PC-3 (cell line): Measurements from ENCODE around the gene PRR16. TPM values are rescaled to one million over a fixed set of nuclear protein-coding genes. Genes with fewer than 3 reads are reported as not detected.
A peak's percentile ranks its signal among the peaks of the same experiment; 100 is the strongest.
"Not testable (repeated sequence)": the region's sequence is repeated elsewhere in the genome, so short reads cannot be mapped to it uniquely, and the experiment has no call there.

Source experiments
- ATAC-seq: fragments of 200-7000 bp; cut with Tn5 transposase; 2 replicates; pipeline ENCODE4 v1.9.1; 2020; ENCODE audit warnings: mild to moderate bottlenecking, moderate library complexity
- BruUV-seq: library from RNA; stranded (reverse); fragments of 400-500 nt; replicated peaks from 2 replicates; lab custom pipeline; 2021; lab: Mats Ljungman, UMichigan
- CTCF ChIA-PET: fragments of 300-600 bp; sonication (Branson Sonifier 250); formaldehyde crosslinking; loops from one replicate; lab custom pipeline; 2022; ENCODE audit warnings: antibody characterized with exemption; lab: Charles Lee
- POLR2A ChIA-PET: fragments of 300-600 bp; sonication (Branson Sonifier 250); formaldehyde crosslinking; loops from one replicate; lab custom pipeline; 2022; ENCODE audit warnings: antibody characterized with exemption; ENCODE audit not compliant: unreplicated experiment; lab: Charles Lee
- DNase-seq: peaks from one replicate; pipeline ENCODE4 v3.0.0-alpha.2; 2015
- H2AFZ ChIP-seq: fragments of 300-600 bp; sonication (generic); 2 replicates; pipeline ENCODE4 v1.6.0; 2016; ENCODE audit warnings: antibody characterized with exemption, low read length
- H3F3A ChIP-seq: fragments of 300-600 bp; sonication (generic); one replicate; pipeline ENCODE4 v1.6.0; 2017; ENCODE audit warnings: antibody characterized with exemption, low read length, control low read depth, mild to moderate bottlenecking; ENCODE audit not compliant: unreplicated experiment
- H3K27ac ChIP-seq: fragments of 300-600 bp; sonication (generic); 2 replicates; pipeline ENCODE4 v1.5.1; 2016; ENCODE audit warnings: mild to moderate bottlenecking, low read length
- H3K27me3 ChIP-seq: fragments of 300-600 bp; sonication (generic); 2 replicates; pipeline ENCODE4 v1.6.1; 2016; ENCODE audit warnings: low read length, mixed read lengths
- H3K36me3 ChIP-seq: fragments of 300-600 bp; sonication (generic); 2 replicates; pipeline ENCODE4 v1.6.1; 2016; ENCODE audit warnings: low read depth, mixed run types, low read length, mixed read lengths
- H3K4me1 ChIP-seq: fragments of 300-600 bp; sonication (generic); 2 replicates; pipeline ENCODE4 v1.5.1; 2016; ENCODE audit warnings: low read length; ENCODE audit not compliant: insufficient read depth
- H3K4me2 ChIP-seq: fragments of 300-600 bp; sonication (generic); 2 replicates; pipeline ENCODE4 v1.6.0; 2016; ENCODE audit warnings: low read length
- H3K4me3 ChIP-seq: fragments of 300-600 bp; sonication (generic); 2 replicates; pipeline ENCODE4 v1.5.1; 2016; ENCODE audit warnings: mild to moderate bottlenecking, low read length, mixed read lengths
- H3K79me2 ChIP-seq: fragments of 300-600 bp; sonication (generic); 2 replicates; pipeline ENCODE4 v1.6.1; 2017; ENCODE audit warnings: low read length, mixed read lengths
- H3K9ac ChIP-seq: fragments of 300-600 bp; sonication (generic); 2 replicates; pipeline ENCODE4 v1.6.0; 2016; ENCODE audit warnings: mild to moderate bottlenecking, low read length
- H3K9me2 ChIP-seq: fragments of 300-600 bp; sonication (generic); replicated peaks from 2 replicates; pipeline ENCODE4 v1.6.1; 2016; ENCODE audit warnings: mixed run types, low read length, mixed read lengths
- H3K9me3 ChIP-seq: fragments of 300-600 bp; sonication (generic); 2 replicates; pipeline ENCODE4 v1.6.1; 2016; ENCODE audit warnings: low read length, mixed read lengths
- H4K20me1 ChIP-seq: fragments of 300-600 bp; sonication (generic); 2 replicates; pipeline ENCODE4 v1.6.1; 2016; ENCODE audit warnings: low read length, mixed read lengths
- CTCF ChIP-seq: fragments of 300-600 bp; sonication (generic); conservative IDR thresholded peaks from 2 replicates; pipeline ENCODE4 v1.5.1; 2017; ENCODE audit warnings: antibody characterized with exemption, low read depth, mild to moderate bottlenecking, low read length
- EZH2 ChIP-seq: fragments of 300-600 bp; sonication (generic); IDR thresholded peaks from one replicate; pipeline ENCODE4 v1.6.1; 2017; ENCODE audit warnings: antibody characterized with exemption, mild to moderate bottlenecking, low read length; ENCODE audit not compliant: unreplicated experiment
- EZH2phosphoT487 ChIP-seq: fragments of 300-600 bp; sonication (generic); IDR thresholded peaks from 2 replicates; pipeline ENCODE4 v1.6.1; 2018; ENCODE audit warnings: mild to moderate bottlenecking, antibody characterized with exemption, low read length, borderline replicate concordance
- intact Hi-C: fragments of 100-400 bp; cut with micrococcal nuclease; formaldehyde crosslinking; loops from 2 replicates; pipeline ENCODE4 v1.9.0; 2023
- total RNA-seq: library from RNA; depleted of rRNA; stranded (reverse); fragments of >200 nt; gene quantifications from 2 replicates; pipeline ENCODE4 v1.2.3, GENCODE V29; 2014

Gene PRR16
- total RNA-seq, 1 experiment from 2014 or later = 3.6 TPM

DNA sequence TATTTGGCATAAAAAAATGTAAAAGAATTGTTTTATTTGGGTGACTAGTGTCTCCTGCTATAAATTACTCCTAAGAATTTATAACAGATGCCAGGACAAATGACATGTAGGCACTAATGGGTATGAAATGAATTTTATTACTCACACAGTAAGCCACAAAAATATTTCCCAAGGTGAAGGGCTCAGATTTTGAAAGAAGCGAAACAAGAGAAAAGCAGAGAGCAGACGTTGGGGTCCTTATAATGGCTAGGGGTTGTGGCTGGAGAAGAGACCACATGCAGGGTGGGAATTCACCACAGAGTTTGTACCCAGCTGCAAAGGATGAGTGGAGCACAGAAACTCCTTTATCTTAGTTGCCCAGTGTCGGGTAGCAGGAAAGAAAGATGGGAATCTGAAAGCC lies 45.0 kb upstream of the PRR16 start:
- BruUV-seq = no TSS peak
- Histone ChIP-seq H3K9me3 (no peaks in the 10 kb centered on the region), H3K36me3 (no peaks in the 10 kb centered on the region), H3K9ac (no peak overlapping the region), H3F3A (no peaks in the 10 kb centered on the region), H3K79me2 (no peaks in the 10 kb centered on the region), H3K9me2 (no peaks in the 10 kb centered on the region), H3K27me3 (no peaks in the 10 kb centered on the region), H2AFZ (no peak overlapping the region), H3K4me2 (no peak overlapping the region), H4K20me1 (no peaks in the 10 kb centered on the region), H3K27ac (no peak overlapping the region), H3K4me1 (no peaks in the 10 kb centered on the region), H3K4me3 (no peak overlapping the region)
- peak; percentile 7 for DNase-seq
- no peak for TF ChIP-seq CTCF
- CTCF ChIA-PET = no interaction called here
- POLR2A ChIA-PET = no interaction called here
- intact Hi-C loops = no loop called here
- peak; percentile 27; the same call in 1 of the 2 replicates for ATAC-seq

GRCh38 chr5:120426633-120427275 lies 37.3 kb upstream of the PRR16 start:
- ATAC-seq, H3K27me3 ChIP-seq, H3K79me2 ChIP-seq, H3K4me3 ChIP-seq, H3K9ac ChIP-seq, H3K4me2 ChIP-seq, H4K20me1 ChIP-seq, H3K4me1 ChIP-seq, intact Hi-C loops, H3K27ac ChIP-seq, H3K36me3 ChIP-seq, CTCF ChIA-PET, H3K9me3 ChIP-seq, H3K9me2 ChIP-seq, H3F3A ChIP-seq, DNase-seq, POLR2A ChIA-PET, BruUV-seq, H2AFZ ChIP-seq: not testable (repeated sequence)

GRCh38 chr5:120430572-120430971 lies 33.5 kb upstream of the PRR16 start:
- Histone ChIP-seq H2AFZ (no peak overlapping the region), H3K9ac (no peak overlapping the region), H3K27me3 (no peaks in the 10 kb centered on the region), H3K4me2 (no peak overlapping the region), H3K9me3 (no peaks in the 10 kb centered on the region), H3K4me3 (no peak overlapping the region), H3F3A (no peaks in the 10 kb centered on the region), H3K9me2 (no peaks in the 10 kb centered on the region), H3K4me1 (no peaks in the 10 kb centered on the region), H3K36me3 (no peaks in the 10 kb centered on the region), H4K20me1 (no peaks in the 10 kb centered on the region), H3K79me2 (no peaks in the 10 kb centered on the region), H3K27ac (no peak overlapping the region)
- TF ChIP-seq CTCF (no peak), EZH2phosphoT487 (no peak), EZH2 (no peak)
- no TSS peak for BruUV-seq
- DNase-seq (no peak), ATAC-seq (no peak)
- ChIA-PET CTCF (no interaction called here), POLR2A (no interaction called here)
- intact Hi-C loops = no loop called here
